Bronchial epithelial cell (primary cell): ENCODE measurements around the gene CFAP410. TPM values are rescaled to one million over a fixed set of nuclear protein-coding genes. Genes with fewer than 3 reads are reported as not detected.

Source experiments
- DNase-seq: peaks from one replicate; pipeline ENCODE4 v3.0.0-alpha.2; 2010; ENCODE audit warnings: low read depth
- FAIRE-seq: peaks from 2 replicates; lab custom pipeline; 2011; peaks lifted over from hg19 to GRCh38; lab: Jason Lieb, UNC
- H3K27me3 ChIP-seq: 2 replicates; pipeline ENCODE4 v1.5.1; 2011; ENCODE audit warnings: low read length; ENCODE audit not compliant: control insufficient read depth, insufficient read depth
- H3K36me3 ChIP-seq: 2 replicates; pipeline ENCODE4 v1.5.1; 2011; ENCODE audit warnings: low read length; ENCODE audit not compliant: control insufficient read depth, insufficient read depth
- H3K4me3 ChIP-seq: 2 replicates; pipeline ENCODE4 v1.5.1; 2011; ENCODE audit warnings: mild to moderate bottlenecking, low read depth, low read length, control low read depth
- total RNA-seq: library from RNA; depleted of rRNA; stranded (reverse); fragments of >200 nt; gene quantifications from 2 replicates; pipeline ENCODE4 v1.2.1, GENCODE V29; 2014
- TF ChIP-seq, protein P1 (sequence below): IDR thresholded peaks from 2 replicates; pipeline ENCODE4 v1.5.1; 2011; ENCODE audit warnings: mild to moderate bottlenecking, moderate library complexity, low read length, control low read depth, inconsistent platforms; ENCODE audit not compliant: insufficient read depth, severe bottlenecking

CFAP410 gene
- total RNA-seq, 1 donor from 2014 or later, result 6.1 TPM

DNA sequence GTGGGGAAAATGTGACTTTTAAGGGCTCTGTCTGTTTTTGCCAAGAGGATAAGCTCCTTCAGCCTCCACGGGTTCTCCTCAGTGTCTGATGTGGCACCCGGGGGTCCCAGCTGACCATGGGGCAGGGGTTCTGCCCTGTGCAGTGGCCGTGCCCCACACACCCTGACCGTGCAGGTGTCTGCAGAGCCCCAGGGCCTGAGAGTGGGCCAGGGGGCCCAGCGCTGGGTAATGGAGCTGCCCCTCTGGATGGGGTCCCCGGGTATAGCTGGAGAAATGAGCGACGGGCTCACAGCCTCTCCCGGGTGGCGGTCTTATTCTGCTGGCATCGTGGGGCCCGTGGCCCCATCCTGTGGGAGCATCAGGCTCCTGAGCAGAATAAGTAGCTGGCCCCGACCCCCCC is 42.3 kb downstream of the CFAP410 start:
- Histone ChIP-seq H3K36me3 (no peaks in the 10 kb centered on the region), H3K27me3 (peaks cover 2% of the 10 kb centered on the region), H3K4me3 (no peak overlapping the region)
- DNase-seq (no peak), FAIRE-seq (no peak)
- TF ChIP-seq, protein P1, sequence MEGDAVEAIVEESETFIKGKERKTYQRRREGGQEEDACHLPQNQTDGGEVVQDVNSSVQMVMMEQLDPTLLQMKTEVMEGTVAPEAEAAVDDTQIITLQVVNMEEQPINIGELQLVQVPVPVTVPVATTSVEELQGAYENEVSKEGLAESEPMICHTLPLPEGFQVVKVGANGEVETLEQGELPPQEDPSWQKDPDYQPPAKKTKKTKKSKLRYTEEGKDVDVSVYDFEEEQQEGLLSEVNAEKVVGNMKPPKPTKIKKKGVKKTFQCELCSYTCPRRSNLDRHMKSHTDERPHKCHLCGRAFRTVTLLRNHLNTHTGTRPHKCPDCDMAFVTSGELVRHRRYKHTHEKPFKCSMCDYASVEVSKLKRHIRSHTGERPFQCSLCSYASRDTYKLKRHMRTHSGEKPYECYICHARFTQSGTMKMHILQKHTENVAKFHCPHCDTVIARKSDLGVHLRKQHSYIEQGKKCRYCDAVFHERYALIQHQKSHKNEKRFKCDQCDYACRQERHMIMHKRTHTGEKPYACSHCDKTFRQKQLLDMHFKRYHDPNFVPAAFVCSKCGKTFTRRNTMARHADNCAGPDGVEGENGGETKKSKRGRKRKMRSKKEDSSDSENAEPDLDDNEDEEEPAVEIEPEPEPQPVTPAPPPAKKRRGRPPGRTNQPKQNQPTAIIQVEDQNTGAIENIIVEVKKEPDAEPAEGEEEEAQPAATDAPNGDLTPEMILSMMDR, result no peak

DNA sequence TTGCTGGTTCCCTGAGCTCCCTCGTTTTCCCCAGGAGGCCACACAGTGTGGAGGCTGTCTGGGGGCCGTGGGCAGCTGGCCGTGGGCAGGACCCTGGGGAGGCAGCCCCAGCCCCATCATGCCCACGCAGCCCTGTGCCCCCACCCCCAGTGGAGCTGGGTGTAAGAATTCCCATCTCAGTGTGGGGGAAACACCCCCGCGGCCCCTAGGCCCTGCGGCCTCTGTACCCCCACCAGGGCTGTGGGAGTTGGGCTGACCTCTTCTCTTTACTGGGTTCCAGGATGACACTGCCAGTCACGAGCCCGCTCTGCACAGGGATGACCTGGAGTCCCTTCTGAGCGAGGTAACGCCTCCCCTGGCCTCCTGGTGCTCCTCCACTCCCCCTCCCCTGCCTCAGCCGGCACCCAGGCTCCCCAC is 43.1 kb downstream of the CFAP410 start:
- TF ChIP-seq, protein P1, result no peak
- Histone ChIP-seq H3K36me3 (no peaks in the 10 kb centered on the region), H3K4me3 (no peak overlapping the region), H3K27me3 (peaks cover 2% of the 10 kb centered on the region)
- no peak for DNase-seq
- no peak for FAIRE-seq

DNA sequence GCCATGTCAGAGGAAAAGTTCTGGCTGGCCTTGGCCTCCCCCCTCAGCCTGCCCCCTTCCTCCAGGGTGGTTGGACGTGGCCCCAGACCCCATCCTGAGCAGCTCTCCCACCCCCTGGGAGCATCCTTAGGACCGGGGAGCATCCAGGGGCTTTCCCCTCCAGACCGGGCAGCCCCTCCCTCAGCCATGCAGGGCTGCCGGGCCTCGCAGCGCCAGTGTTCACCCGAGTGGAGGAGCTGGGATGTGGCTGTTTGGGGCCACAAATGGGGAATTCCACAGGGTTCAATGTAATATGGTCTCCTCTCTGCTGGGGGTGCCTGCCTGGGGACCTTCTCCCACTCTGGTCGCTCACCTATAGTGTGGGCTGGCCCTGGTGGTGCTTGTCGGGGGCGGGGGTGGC is 43.5 kb downstream of the CFAP410 start:
- TF ChIP-seq, protein P1, result no peak
- no peak overlapping the region for H3K4me3 ChIP-seq
- no peak for DNase-seq
- no peak for FAIRE-seq
- H3K36me3 ChIP-seq, result no peaks in the 10 kb centered on the region
- H3K27me3 ChIP-seq, result peaks cover 4% of the 10 kb centered on the region

DNA sequence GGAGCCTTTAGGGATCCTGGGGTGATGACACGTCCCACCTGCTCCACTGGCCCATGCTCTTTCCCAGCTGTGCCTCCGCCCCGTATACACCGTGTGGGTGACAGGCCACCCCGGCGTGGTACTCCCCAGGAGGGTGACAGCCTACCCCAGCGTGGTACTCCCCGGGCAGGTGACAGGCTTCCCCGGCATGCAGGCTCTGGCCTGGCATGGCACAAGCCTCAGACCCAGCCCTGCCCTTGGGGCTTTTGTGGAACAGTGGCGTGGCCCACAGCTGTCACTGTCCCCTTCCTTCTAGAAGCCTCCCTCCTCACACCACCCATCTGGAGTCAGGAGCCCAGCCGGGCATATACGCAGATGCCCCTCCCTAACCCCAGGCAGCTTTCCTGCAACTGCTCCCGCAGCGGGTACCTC is 44.0 kb downstream of the CFAP410 start:
- peaks cover 4% of the 10 kb centered on the region for H3K27me3 ChIP-seq
- FAIRE-seq (no peak), DNase-seq (no peak)
- TF ChIP-seq, protein P1, result no peak
- H3K36me3 ChIP-seq, result no peaks in the 10 kb centered on the region
- H3K4me3 ChIP-seq, result no peak overlapping the region

DNA sequence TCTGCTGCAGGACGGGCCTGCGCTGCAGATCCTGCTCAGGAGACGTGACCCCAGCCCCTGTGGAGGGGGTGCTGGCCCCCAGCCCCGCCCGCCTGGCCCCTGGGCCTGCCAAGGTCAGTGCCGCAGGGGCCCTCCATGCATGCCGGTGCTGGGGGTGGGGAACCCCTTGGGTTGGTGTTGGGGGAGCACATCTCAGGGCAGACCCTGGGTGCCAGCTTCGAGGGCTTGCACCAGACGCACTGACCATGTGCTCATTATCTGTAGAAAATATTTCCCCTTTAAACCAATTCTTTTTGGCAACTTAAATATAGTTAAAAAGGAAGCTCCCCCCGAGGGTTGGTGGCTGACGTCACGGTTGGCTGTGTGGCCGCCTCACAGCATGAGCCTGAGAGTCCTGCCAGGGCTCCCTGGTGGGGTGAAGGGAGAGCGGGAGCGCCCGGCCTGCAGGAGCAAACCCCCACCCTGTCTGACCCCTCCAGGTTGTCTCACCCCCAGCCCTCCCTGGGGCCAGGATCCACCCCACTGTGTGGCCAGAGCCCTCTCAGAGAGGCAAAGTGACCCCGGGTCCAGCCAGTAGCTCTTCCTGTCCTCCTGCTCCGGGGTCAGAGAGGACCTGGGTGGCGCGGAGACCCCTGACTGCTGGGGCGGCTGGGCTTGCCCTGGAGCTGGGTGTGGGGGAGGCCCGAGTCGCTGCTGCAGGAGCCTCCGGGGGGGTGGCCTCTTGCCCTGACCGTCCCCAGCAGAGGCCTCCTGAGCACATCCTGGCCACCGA is 44.6 kb downstream of the CFAP410 start:
- no peak for FAIRE-seq
- H3K36me3 ChIP-seq, result no peaks in the 10 kb centered on the region
- no peak overlapping the region for H3K4me3 ChIP-seq
- no peak for DNase-seq
- peaks cover 4% of the 10 kb centered on the region for H3K27me3 ChIP-seq
- TF ChIP-seq, protein P1, result no peak
